GM12873 (cell line): ENCODE data around the gene ANGPTL2.

Experiments used
- TF ChIP-seq, protein P1 (sequence below): IDR thresholded peaks from 2 replicates; pipeline ENCODE4 v1.5.1; 2012; ENCODE audit warnings: low read depth, mild to moderate bottlenecking, moderate library complexity, low read length, control low read depth; ENCODE audit not compliant: insufficient read depth; ENCODE audit errors: missing control alignments

The ANGPTL2 gene

DNA sequence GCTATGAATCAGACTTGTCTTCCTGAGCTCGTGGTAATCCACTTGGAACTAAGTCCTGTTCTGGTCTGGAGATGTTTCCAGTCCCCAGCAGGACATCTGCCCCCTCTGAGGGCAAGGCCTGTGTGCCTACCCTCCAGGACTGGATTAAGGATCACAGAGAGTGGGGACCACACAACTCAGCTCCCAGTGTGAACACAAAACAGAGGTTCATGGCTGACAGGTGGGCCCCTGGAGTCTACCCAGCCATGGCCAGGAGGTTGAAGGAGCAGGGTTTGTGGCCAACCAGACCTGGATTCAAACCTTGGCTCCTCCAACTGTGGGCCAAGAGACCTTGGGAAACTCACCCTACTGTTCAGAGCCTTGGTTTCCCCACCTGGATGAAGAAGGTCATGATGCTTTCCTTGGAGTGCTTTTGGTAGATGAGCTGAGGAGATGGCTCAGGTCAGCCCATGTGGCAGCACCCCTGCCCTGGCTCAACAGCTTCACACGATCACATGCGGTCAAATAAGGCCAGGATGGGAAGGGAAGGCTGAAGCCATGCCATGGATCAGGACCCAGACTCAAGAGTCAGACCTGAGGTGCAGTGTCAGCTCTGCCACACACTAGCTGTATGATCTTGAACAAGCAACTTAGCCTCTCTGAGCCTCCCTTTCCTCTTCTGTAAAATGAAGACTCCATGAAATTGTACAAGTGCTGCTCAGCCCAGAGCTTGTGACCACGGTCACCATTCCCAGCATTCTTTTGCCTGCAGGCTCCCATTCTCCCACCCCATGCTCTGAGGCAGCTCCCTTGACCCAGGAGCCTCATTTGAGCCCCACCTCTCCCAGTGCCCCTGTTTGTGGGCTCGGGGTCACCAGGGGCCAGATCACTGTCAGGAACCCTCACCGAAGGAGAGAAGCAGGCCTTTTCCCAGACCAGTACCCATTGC, 27.3 kb upstream of the ANGPTL2 start:
- TF ChIP-seq, protein P1, sequence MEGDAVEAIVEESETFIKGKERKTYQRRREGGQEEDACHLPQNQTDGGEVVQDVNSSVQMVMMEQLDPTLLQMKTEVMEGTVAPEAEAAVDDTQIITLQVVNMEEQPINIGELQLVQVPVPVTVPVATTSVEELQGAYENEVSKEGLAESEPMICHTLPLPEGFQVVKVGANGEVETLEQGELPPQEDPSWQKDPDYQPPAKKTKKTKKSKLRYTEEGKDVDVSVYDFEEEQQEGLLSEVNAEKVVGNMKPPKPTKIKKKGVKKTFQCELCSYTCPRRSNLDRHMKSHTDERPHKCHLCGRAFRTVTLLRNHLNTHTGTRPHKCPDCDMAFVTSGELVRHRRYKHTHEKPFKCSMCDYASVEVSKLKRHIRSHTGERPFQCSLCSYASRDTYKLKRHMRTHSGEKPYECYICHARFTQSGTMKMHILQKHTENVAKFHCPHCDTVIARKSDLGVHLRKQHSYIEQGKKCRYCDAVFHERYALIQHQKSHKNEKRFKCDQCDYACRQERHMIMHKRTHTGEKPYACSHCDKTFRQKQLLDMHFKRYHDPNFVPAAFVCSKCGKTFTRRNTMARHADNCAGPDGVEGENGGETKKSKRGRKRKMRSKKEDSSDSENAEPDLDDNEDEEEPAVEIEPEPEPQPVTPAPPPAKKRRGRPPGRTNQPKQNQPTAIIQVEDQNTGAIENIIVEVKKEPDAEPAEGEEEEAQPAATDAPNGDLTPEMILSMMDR = no peak

DNA sequence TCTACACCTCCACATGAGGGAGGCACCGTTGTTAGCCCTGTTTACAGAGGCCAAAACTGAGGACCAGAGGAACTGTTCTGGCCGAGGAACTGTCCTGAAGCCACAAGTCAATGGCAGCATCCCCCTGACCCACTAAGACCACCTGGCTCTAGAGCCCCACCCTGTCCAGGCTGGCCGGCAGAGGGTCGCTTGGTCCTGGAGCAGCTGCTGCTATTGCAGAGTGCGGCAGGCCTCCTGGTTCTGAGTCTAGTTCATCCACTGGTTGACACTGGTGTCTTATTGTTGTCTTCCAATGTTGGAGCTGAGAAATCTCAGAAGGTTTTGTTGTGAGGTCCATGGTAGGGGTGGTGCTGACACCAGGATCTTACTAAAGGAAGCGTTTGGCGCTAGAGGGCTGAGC, 26.6 kb upstream of the ANGPTL2 start:
- TF ChIP-seq, protein P1 = no peak

DNA sequence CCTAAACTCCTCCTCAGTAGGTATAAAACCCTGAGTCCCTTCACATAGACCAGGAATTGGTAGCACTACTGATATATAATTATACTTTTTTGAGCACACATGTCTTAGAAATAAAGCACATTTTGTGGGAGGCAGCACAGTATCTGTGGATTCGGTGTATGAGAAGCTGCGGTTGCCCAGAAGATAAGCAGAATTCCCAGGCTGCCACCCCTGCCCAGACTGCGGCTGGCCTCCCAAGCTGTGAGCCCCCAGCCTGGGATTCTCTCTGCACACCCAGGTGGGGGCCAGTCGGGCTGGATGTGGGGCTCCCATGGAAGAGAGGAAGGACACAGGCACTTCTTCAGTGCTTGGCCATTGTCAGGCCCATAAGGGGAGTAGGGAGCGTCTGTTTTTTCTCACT, 25.6 kb upstream of the ANGPTL2 start:
- TF ChIP-seq, protein P1 = no peak

DNA sequence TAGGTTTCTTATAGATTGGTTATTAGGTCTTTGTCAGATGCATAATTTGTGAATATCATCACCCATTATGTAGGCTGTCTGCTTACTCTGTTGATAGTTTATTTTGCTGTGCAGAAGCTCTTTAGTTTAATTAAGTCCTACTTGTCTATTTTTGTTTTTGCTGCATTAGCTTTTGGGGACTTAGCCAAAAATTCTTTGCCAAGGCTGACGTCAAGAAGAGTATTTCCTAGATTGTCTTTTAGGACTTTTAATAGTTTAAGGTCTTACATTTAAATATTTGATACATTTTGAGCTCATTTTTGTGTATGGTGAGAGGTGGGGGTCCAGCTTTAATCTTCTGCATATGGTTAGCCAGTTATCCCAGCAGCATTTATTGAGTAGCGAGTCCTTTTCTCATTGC, 24.8 kb upstream of the ANGPTL2 start:
- TF ChIP-seq, protein P1 = no peak

DNA sequence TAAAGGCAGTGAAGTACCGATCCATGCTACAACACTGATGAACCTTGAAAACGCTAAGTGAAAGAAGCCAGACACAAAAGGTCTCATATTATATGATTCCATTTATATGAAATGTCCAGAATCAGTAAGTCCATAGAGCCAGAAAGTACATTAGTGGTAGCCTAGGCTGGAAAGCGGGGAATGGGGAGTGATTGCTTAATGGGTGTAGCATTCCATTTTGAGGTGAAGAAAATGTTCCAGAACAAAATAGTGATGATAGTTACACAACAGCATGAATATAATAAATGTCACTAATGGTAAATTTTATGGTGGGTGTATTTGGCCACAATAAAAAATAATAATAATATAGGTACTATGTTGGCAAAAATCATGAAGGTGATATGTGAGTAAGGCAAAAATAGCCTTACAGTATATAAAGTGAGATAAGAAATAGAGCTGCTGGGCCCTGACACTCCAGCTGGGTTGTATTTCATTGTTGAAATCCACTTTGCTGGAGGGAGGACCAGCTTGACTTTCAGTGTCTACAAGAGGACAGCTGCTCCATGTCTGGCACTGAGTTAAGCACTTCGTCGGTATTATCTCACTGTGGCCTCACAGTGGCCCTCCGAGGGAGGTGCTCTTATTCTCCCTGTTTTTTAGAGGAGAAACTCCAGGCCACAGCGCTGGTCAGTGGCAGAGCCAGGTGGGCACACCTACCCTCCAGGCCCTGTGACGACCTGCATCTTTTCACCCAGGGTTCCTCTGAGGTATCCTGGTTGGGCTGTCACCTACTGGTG, 22.4 kb upstream of the ANGPTL2 start:
- TF ChIP-seq, protein P1 = no peak

DNA sequence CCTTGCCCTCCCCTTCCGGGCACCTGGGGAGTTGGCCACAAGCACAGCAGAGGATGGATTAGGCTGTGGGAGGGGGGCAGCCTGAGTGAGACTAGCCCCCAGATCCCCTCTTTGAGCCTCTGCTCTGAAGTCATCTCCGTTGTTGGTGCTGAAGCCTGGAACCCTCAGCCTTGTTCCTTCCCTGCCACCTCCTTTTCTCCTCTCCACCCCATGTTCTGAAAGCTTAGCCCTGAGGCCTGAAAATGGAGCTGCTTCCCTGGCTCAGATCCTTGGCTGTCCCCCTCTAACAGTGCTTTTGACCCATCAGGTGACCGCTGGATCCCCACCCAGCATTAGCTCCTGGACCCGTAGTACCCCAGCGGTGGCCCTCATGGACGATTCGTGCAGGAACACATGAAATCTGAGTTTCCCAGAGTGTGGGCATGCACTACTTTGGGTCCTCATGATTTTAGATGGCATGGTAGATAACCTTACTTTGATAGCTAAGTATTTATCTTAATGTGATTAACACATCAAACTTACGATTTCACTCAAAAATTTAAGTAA, 21.6 kb upstream of the ANGPTL2 start:
- TF ChIP-seq, protein P1 = no peak

DNA sequence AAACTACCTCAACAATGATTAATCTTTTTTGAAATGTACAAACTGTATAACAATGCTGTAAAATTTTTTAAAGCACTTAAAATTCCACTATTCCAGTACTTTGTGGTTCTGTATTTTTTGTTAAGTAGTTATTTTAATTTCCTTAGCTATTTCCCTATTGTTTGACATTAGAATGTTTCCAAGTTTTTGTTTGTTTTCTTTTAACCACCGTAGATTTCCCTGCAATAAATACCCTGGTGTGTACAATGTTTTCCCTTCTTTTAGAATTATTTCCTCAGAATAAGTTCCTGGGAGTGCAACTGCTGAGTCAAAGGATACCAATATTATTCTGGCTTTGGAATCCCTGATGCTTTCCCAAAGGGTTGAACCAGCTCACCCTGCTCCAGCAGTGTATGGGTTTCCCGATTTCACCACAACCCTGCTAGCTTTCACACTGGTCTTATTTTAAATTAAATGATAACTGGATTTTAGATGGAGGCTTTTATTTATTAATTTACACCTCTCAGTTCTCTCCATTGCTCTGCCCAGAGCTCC, 20.6 kb upstream of the ANGPTL2 start:
- TF ChIP-seq, protein P1 = no peak
